Measurements from ENCODE around the gene ATP11A.

GRCh38 chr13:112772929-112773328 is 83.1 kb downstream of the ATP11A start:
- TF ChIP-seq CTCF (IDR thresholded peaks at IDR 0.05) (no peak), POLR2A (IDR thresholded peaks at IDR 0.05) (no peak)
